Liver (tissue), 9 donors: ENCODE results near the gene RPS23. TPM values are rescaled to one million over a fixed set of nuclear protein-coding genes. Genes with fewer than 3 reads are reported as not detected.

Source experiments
- DNase-seq: peaks from one replicate; pipeline ENCODE4 v3.0.0-alpha.2; 2017; ENCODE audit warnings: low spot score
- H3K27ac ChIP-seq, 2 donors: one replicate each; pipeline ENCODE4 v1.7.0; 2013; ENCODE audit warnings: inconsistent platforms in 2 of 2, low read length in 2 of 2, control low read depth in 1 of 2, low read depth in 1 of 2, mild to moderate bottlenecking in 1 of 2
- H3K27me3 ChIP-seq, 4 donors: one replicate each; pipeline versions ENCODE4 v1.6.1 to v1.7.0; 2013; ENCODE audit warnings: low read length in 3 of 4, inconsistent platforms in 1 of 4, mild to moderate bottlenecking in 1 of 4, moderate library complexity in 1 of 4; ENCODE audit not compliant: control insufficient read depth in 4 of 4, insufficient read depth in 4 of 4
- H3K36me3 ChIP-seq, 4 donors: one replicate each; pipeline versions ENCODE4 v1.6.1 to v1.7.0; 2013; ENCODE audit warnings: low read length in 3 of 4, mild to moderate bottlenecking in 3 of 4, low read depth in 1 of 4, moderate library complexity in 1 of 4; ENCODE audit not compliant: control insufficient read depth in 4 of 4, insufficient read depth in 3 of 4
- H3K4me1 ChIP-seq, 4 donors: one replicate each; pipeline versions ENCODE4 v1.6.1 to v1.7.0; 2013; ENCODE audit warnings: low read length in 3 of 4, mild to moderate bottlenecking in 3 of 4, moderate library complexity in 1 of 4; ENCODE audit not compliant: control insufficient read depth in 4 of 4, insufficient read depth in 4 of 4
- H3K4me3 ChIP-seq, 3 donors: one replicate each; pipeline versions ENCODE4 v1.6.1 to v1.7.0; 2013; ENCODE audit warnings: low read length in 3 of 3, control low read depth in 1 of 3, low read depth in 1 of 3, mild to moderate bottlenecking in 1 of 3
- H3K9ac ChIP-seq, 2 donors: one replicate each; pipeline ENCODE4 v1.7.0; 2013; ENCODE audit warnings: low read length in 2 of 2, mild to moderate bottlenecking in 2 of 2, moderate library complexity in 2 of 2, control low read depth in 1 of 2, low read depth in 1 of 2
- H3K9me3 ChIP-seq, 4 donors: one replicate each; pipeline versions ENCODE4 v1.6.1 to v1.7.0; 2013; ENCODE audit warnings: low read length in 3 of 4; ENCODE audit not compliant: control insufficient read depth in 4 of 4
- CTCF ChIP-seq: fragments of 150-350 bp; IDR thresholded peaks from 2 replicates; pipeline ENCODE4 v1.5.1; 2017; ENCODE audit warnings: improper control_type of control experiment, low read depth, low read length; ENCODE audit not compliant: missing input control
- EGR1 ChIP-seq, 2 donors: IDR thresholded peaks; 2 replicates each; pipeline ENCODE4 v1.6.1; 2016 to 2018; ENCODE audit warnings: antibody characterized with exemption in 2 of 2, low read depth in 2 of 2
- FOXA1 ChIP-seq: IDR thresholded peaks from 2 replicates; pipeline ENCODE4 v1.6.1; 2016; ENCODE audit warnings: antibody characterized with exemption
- FOXA2 ChIP-seq: IDR thresholded peaks from 2 replicates; pipeline ENCODE4 v1.6.1; 2016; ENCODE audit warnings: antibody characterized with exemption
- GABPA ChIP-seq, 2 donors: IDR thresholded peaks in 1 of 2; conservative IDR thresholded peaks in 1 of 2; 2 replicates each; pipeline ENCODE4 v1.6.1; 2016; ENCODE audit warnings: antibody characterized with exemption in 2 of 2, mild to moderate bottlenecking in 1 of 2, moderate library complexity in 1 of 2
- HNF4A ChIP-seq, 2 donors: conservative IDR thresholded peaks; 2 replicates each; pipeline ENCODE4 v1.6.1; 2016; ENCODE audit warnings: antibody characterized with exemption in 2 of 2, mild to moderate bottlenecking in 2 of 2
- HNF4G ChIP-seq: IDR thresholded peaks from 2 replicates; pipeline ENCODE4 v1.6.1; 2016; ENCODE audit warnings: antibody characterized with exemption
- JUND ChIP-seq, 2 donors: IDR thresholded peaks; 2 replicates each; pipeline ENCODE4 v1.6.1; 2016; ENCODE audit warnings: antibody characterized with exemption in 2 of 2
- MAX ChIP-seq: IDR thresholded peaks from 2 replicates; pipeline ENCODE4 v1.6.1; 2016; ENCODE audit warnings: antibody characterized with exemption
- NR2F2 ChIP-seq: IDR thresholded peaks from 2 replicates; pipeline ENCODE4 v1.6.1; 2016; ENCODE audit warnings: antibody characterized with exemption
- RAD21 ChIP-seq, 2 donors: IDR thresholded peaks; 2 replicates each; pipeline ENCODE4 v1.6.1; 2016; ENCODE audit warnings: antibody characterized with exemption in 2 of 2, mild to moderate bottlenecking in 2 of 2
- REST ChIP-seq: IDR thresholded peaks from 2 replicates; pipeline ENCODE4 v1.6.1; 2016; ENCODE audit warnings: antibody characterized with exemption, mild to moderate bottlenecking
- RXRA ChIP-seq, 2 donors: IDR thresholded peaks; 2 replicates each; pipeline ENCODE4 v1.6.1; 2017 to 2018; ENCODE audit warnings: antibody characterized with exemption in 2 of 2, mild to moderate bottlenecking in 1 of 2
- SP1 ChIP-seq: IDR thresholded peaks from 2 replicates; pipeline ENCODE4 v1.6.1; 2018; ENCODE audit warnings: antibody characterized with exemption, mild to moderate bottlenecking
- TAF1 ChIP-seq: conservative IDR thresholded peaks from 2 replicates; pipeline ENCODE4 v1.6.1; 2016; ENCODE audit warnings: antibody characterized with exemption, mild to moderate bottlenecking
- YY1 ChIP-seq: IDR thresholded peaks from 2 replicates; pipeline ENCODE4 v1.6.1; 2016; ENCODE audit warnings: antibody characterized with exemption, mild to moderate bottlenecking
- ZBTB33 ChIP-seq: IDR thresholded peaks from 2 replicates; pipeline ENCODE4 v1.6.1; 2016; ENCODE audit warnings: antibody characterized with exemption
- WGBS: extraction: QIAGEN DNeasy Blood & Tissue Kit; methylation state at CpG from one replicate; pipeline ENCODE4 v1.1.7; 2013; 5-methylcytosine and 5-hydroxymethylcytosine counted together
- polyA plus RNA-seq, 2 donors: library from polyadenylated mRNA; stranded (reverse) in 1 of 2; unstranded in 1 of 2; fragments of 200-250 nt in 1 of 2; fragments of >200 nt in 1 of 2; fragmentation: Nextera tagmentation in 1 of 2; extraction: Ambion mirVana in 1 of 2; gene quantifications; one replicate each; pipeline versions ENCODE4 v1.2.1 to v1.2.3, GENCODE V29; 2013 to 2015
- total RNA-seq, 2 donors: library from RNA; depleted of rRNA; stranded (reverse); fragments of >200 nt; gene quantifications; one replicate each; pipeline ENCODE4 v1.2.3, GENCODE V29; 2014
- TF ChIP-seq, protein P1 (sequence below): IDR thresholded peaks from 2 replicates; pipeline ENCODE4 v1.6.1; 2016; ENCODE audit warnings: antibody characterized with exemption
- donor health status: healthy.
- donor health status: healthy.
- donor health status: healthy.
- donor health status: healthy.
- donor health status: healthy.

RPS23 gene
- total and polyA plus RNA-seq, 4 donors = 447 to 1,610 (median 618) TPM

- no peaks in the 10 kb centered on the region for H3K36me3 ChIP-seq
- H3K27me3 ChIP-seq = no peaks in the 10 kb centered on the region
- no peaks in the 10 kb centered on the region for H3K4me1 ChIP-seq
- no peak overlapping the region for H3K9ac ChIP-seq
- no peak overlapping the region for H3K4me3 ChIP-seq
- H3K9me3 ChIP-seq = peaks cover 0 to 2% (median 0%) of the 10 kb centered on the region in 4 donors
- TF ChIP-seq ZBTB33 (no peak), EGR1 (IDR thresholded peaks at IDR 0.05; ENCODE audit: low read depth in 2 of 2) (no peak), JUND (IDR thresholded peaks at IDR 0.05) (no peak), TAF1 (no peak), MAX (no peak), YY1 (no peak), RXRA (IDR thresholded peaks at IDR 0.05) (no peak), NR2F2 (no peak), REST (no peak), HNF4A (conservative IDR thresholded peaks at IDR 0.05) (no peak), RAD21 (IDR thresholded peaks at IDR 0.05) (no peak), GABPA (IDR thresholded peaks at IDR 0.05 in 1 of 2, conservative IDR thresholded peaks at IDR 0.05 in 1 of 2) (no peak), HNF4G (no peak), FOXA1 (no peak), SP1 (no peak), FOXA2 (no peak), CTCF (no peak)
- TF ChIP-seq, protein P1, sequence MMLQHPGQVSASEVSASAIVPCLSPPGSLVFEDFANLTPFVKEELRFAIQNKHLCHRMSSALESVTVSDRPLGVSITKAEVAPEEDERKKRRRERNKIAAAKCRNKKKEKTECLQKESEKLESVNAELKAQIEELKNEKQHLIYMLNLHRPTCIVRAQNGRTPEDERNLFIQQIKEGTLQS = no peak
- no peak for DNase-seq
- 100% methylated on average over 1 of the region's 1 CpG for WGBS
- no peak overlapping the region for H3K27ac ChIP-seq
Observed at GRCh38 chr5:82246960-82247574, 31.1 kb downstream of the RPS23 start.
